H1 (cell line): ENCODE data around the gene FAM161A.

Source experiments
- CREB1 ChIP-seq: IDR thresholded peaks from 2 replicates; pipeline ENCODE4 v1.6.1; 2012; ENCODE audit warnings: inconsistent platforms
- CTCF ChIP-seq, 3 experiments: IDR thresholded peaks; 1 replicate in 2 of 3; 2 replicates in 1 of 3; pipeline versions ENCODE4 v1.5.1 to v1.6.1; 2011; ENCODE audit warnings: low read length in 3 of 3, mild to moderate bottlenecking in 3 of 3, inconsistent platforms in 2 of 3, low read depth in 1 of 3, moderate library complexity in 1 of 3; ENCODE audit not compliant: insufficient read depth in 1 of 3; ENCODE audit errors: control extremely low read depth in 1 of 3
- EZH2 ChIP-seq: fragments of 200-600 bp; sonication (generic); IDR thresholded peaks from 2 replicates; pipeline ENCODE4 v1.7.1; 2012; ENCODE audit warnings: low read depth, mild to moderate bottlenecking, moderate library complexity, low read length, inconsistent platforms; ENCODE audit not compliant: severe bottlenecking
- GABPA ChIP-seq: IDR thresholded peaks from 2 replicates; pipeline ENCODE4 v1.6.1; 2011; ENCODE audit warnings: mild to moderate bottlenecking, low read length, moderate library complexity, borderline replicate concordance; ENCODE audit not compliant: insufficient read depth
- POLR2A ChIP-seq, 2 experiments: IDR thresholded peaks; 1 replicate in 1 of 2; 2 replicates in 1 of 2; pipeline ENCODE4 v1.6.1; 2011; ENCODE audit warnings: low read depth in 2 of 2, low read length in 2 of 2, mild to moderate bottlenecking in 2 of 2; ENCODE audit errors: control extremely low read depth in 1 of 2
- USF2 ChIP-seq: IDR thresholded peaks from 2 replicates; pipeline ENCODE4 v1.6.1; 2011; ENCODE audit warnings: low read length, improper control_type of control experiment
- YY1 ChIP-seq: IDR thresholded peaks from 2 replicates; pipeline ENCODE4 v1.6.1; 2011; ENCODE audit warnings: low read depth, mild to moderate bottlenecking, low read length
- TF ChIP-seq, protein P1 (sequence below): IDR thresholded peaks from 2 replicates; pipeline ENCODE4 v1.6.1; 2011; ENCODE audit warnings: low read depth, mild to moderate bottlenecking, low read length; ENCODE audit not compliant: insufficient read depth

DNA sequence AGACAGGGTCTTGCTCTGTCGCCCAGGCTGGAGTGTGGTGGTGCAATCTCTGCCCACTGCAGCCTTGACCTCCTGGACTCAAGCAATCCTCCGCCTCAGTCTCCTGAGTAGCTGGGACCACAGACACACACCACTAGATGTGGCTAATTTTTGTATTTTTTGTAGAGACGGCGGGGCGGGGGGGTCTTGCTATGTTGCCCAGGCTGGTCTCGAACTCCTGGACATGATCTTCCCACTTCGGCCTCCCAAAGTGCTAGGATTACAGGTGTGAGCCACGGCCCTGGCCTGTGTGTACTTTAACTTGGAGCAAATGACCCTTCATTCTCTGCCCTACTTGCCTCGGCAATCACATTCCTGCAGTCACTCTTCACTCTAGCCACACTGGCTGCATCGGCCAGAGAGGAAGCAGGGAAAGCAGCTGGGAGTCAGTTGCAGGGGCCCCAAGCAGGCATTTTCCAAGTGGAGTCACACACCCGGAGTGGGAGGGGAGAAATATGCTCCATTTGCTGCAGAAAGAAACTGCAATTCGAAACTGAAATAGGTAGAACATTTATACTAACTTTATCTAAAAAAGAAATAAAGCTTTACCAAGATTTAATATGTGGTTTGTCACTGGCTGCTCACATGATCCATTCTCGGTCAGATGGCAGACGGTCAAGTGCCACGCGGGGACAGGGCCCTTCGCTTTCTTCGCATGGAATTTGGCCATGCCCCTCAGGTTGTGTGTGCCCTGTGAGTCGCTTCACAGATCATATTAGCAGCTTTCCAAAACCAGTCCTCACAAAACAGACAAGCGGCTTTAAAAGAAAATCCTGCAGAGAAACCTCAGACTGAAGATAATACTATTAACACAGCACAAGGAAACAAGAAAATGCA is 37.1 kb downstream of the FAM161A start:
- no peak for TF ChIP-seq EZH2
- no peak for TF ChIP-seq POLR2A (IDR thresholded peaks at IDR 0.05; ENCODE audit: control extremely low read depth in 1 of 2, low read depth in 2 of 2, low read length in 2 of 2)
- no peak for TF ChIP-seq CTCF (IDR thresholded peaks at IDR 0.05; ENCODE audit: control extremely low read depth in 1 of 3, insufficient read depth in 1 of 3, low read depth in 1 of 3, low read length in 3 of 3)
- TF ChIP-seq GABPA: no peak
- TF ChIP-seq USF2: no peak
- TF ChIP-seq, protein P1, sequence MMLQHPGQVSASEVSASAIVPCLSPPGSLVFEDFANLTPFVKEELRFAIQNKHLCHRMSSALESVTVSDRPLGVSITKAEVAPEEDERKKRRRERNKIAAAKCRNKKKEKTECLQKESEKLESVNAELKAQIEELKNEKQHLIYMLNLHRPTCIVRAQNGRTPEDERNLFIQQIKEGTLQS: no peak
- TF ChIP-seq CREB1: no peak
- TF ChIP-seq YY1: no peak
